ENCODE results near the gene STRBP. TPM values are rescaled to one million over a fixed set of nuclear protein-coding genes. Genes with fewer than 3 reads are reported as not detected.

STRBP gene
- total and polyA plus RNA-seq, 2 of the 8 experiments (the other 6 are each of a cell fraction or from before 2014, with no cell fraction given) = 29.7 to 105 TPM

- H3K23ac ChIP-seq (ENCODE audit: insufficient read length) = no peak overlapping the region
- H2BK5ac ChIP-seq (ENCODE audit: low read depth, low read length) = peak overlapping the region; percentile 45; the same call in 1 of the 2 replicates
- no peak overlapping the region for H3K9ac ChIP-seq (replicated peaks in 1 of 4; ENCODE audit: extremely low read depth in 1 of 4, low read depth in 3 of 4, low read length in 3 of 4)
- peak overlapping the region in 1 of 4 experiments; percentile 14; a peak in 1 of 8 replicates for H3K4me3 ChIP-seq (ENCODE audit: extremely low read depth in 1 of 4, insufficient read depth in 2 of 4, low read depth in 3 of 4, low read length in 4 of 4)
- H3K27me3 ChIP-seq (replicated peaks in 1 of 4; ENCODE audit: control insufficient read depth in 3 of 4, extremely low read depth in 1 of 4, insufficient read depth in 3 of 4, low read length in 3 of 4) = no peaks in the 10 kb centered on the region
- ChIA-PET POLR2A (ENCODE audit: partially characterized antibody) (interaction anchor here (0.9 to 1.5 kb wide), 5 partner anchors 8 to 185 kb away, joined by 3 to 7 read pairs (median 3); no protein-coding TSS in a partner anchor), CTCF (ENCODE audit: partially characterized antibody) (interaction anchor here (0.5 to 2.7 kb wide), 7 partner anchors 15 to 257 kb away, joined by 3 to 10 read pairs (median 4); no protein-coding TSS in a partner anchor)
- peaks cover 3 to 17% (median 12%) of the 10 kb centered on the region in 4 experiments; a peak in 6 of 7 replicates for H3K4me1 ChIP-seq (replicated peaks in 1 of 4; ENCODE audit: control insufficient read depth in 3 of 4, insufficient read depth in 4 of 4, low read length in 3 of 4)
- H2BK15ac ChIP-seq (ENCODE audit: low read length) = no peak overlapping the region
- peak overlapping the region; percentile 10; the same call in 1 of the 2 replicates for H2BK20ac ChIP-seq (ENCODE audit: low read length)
- H3K79me1 ChIP-seq (ENCODE audit: low read depth, low read length) = no peaks in the 10 kb centered on the region
- DNase-seq (ENCODE audit: low read depth in 1 of 2, low spot score in 2 of 2) (no peak), FAIRE-seq (no peak)
- H3K79me2 ChIP-seq (ENCODE audit: control insufficient read depth in 1 of 2, insufficient read depth in 2 of 2, low read length in 2 of 2) = no peaks in the 10 kb centered on the region
- no peak overlapping the region for H2AFZ ChIP-seq (ENCODE audit: low read length)
- no peak overlapping the region for H3K27ac ChIP-seq (ENCODE audit: low read depth, low read length)
- no peak overlapping the region for H3K14ac ChIP-seq (ENCODE audit: insufficient read length)
- H3K36me3 ChIP-seq (ENCODE audit: control insufficient read depth in 2 of 4, insufficient read depth in 4 of 4, low read length in 3 of 4) = peaks cover 7 to 65% (median 31%) of the 10 kb centered on the region in 4 experiments; a peak in 7 of 8 replicates
- H2BK12ac ChIP-seq (ENCODE audit: low read depth, low read length) = peak overlapping the region; percentile 53; the same call in 1 of the 2 replicates
- H4K5ac ChIP-seq (ENCODE audit: insufficient read length, low read depth, low read length) = no peak overlapping the region
- no peak overlapping the region for H3K56ac ChIP-seq (replicated peaks; ENCODE audit: insufficient read length, low read depth, low read length)
- no peak overlapping the region for H2BK120ac ChIP-seq (replicated peaks; ENCODE audit: low read depth, low read length)
- H4K8ac ChIP-seq (ENCODE audit: extremely low read depth, insufficient read depth, low read length) = no peak overlapping the region
- H3K23me2 ChIP-seq (ENCODE audit: low read depth, low read length) = no peaks in the 10 kb centered on the region
- H2AK5ac ChIP-seq (ENCODE audit: low read depth, low read length) = no peak overlapping the region
- H3K9me3 ChIP-seq (ENCODE audit: insufficient read depth in 2 of 2, low read depth in 1 of 2, low read length in 1 of 2) = no peaks in the 10 kb centered on the region
- 0 out of 4 replicates have a peak overlapping the region, but pooled peaks of 1 of the 2 experiments have one; percentile 15 for H3K4me2 ChIP-seq (ENCODE audit: insufficient read depth in 1 of 2, low read depth in 2 of 2, low read length in 2 of 2)
- H4K91ac ChIP-seq (replicated peaks; ENCODE audit: insufficient read length, low read length) = no peak overlapping the region
- WGBS, 2 experiments (ENCODE audit: extremely low coverage in 1 of 2, insufficient coverage in 1 of 2, insufficient read length in 1 of 2, insufficient replicate concordance in 2 of 2, low coverage in 1 of 2, low lambda C conversion rate in 2 of 2, missing lambda C conversion rate in 1 of 2) = 86% methylated on average over 3 of the region's 3 CpGs; no CpG with 5 or more reads in 1 of the 2 experiments
- H4K20me1 ChIP-seq (replicated peaks in 1 of 2; ENCODE audit: control insufficient read depth in 1 of 2, insufficient read depth in 2 of 2, low read length in 2 of 2) = no peaks in the 10 kb centered on the region
- no peak overlapping the region for H3K18ac ChIP-seq (ENCODE audit: extremely low read depth, low read length)
- no peak overlapping the region for H3K4ac ChIP-seq (replicated peaks; ENCODE audit: insufficient read length, low read depth, low read length)
Measured at GRCh38 chr9:123097430-123098095, 170.8 kb downstream of the STRBP start.

Data from H1 (cell line).